Endodermal cell (in vitro differentiated cells): Measurements from ENCODE around the gene LIPC. TPM values are rescaled to one million over a fixed set of nuclear protein-coding genes. Genes with fewer than 3 reads are reported as not detected.

Experiments
- DNase-seq: peaks from one replicate; pipeline ENCODE4 v3.0.0-alpha.2; 2017
- H3K27ac ChIP-seq: 2 replicates; pipeline ENCODE4 v1.5.1; 2013; ENCODE audit warnings: mild to moderate bottlenecking, low read depth, low read length, moderate library complexity
- H3K27me3 ChIP-seq: 2 replicates; pipeline ENCODE4 v1.6.1; 2013; ENCODE audit warnings: mild to moderate bottlenecking, low read length, moderate library complexity; ENCODE audit not compliant: insufficient read depth, control insufficient read depth, poor library complexity, severe bottlenecking
- H3K36me3 ChIP-seq: 2 replicates; pipeline ENCODE4 v1.7.0; 2013; ENCODE audit warnings: mild to moderate bottlenecking, low read length, moderate library complexity; ENCODE audit not compliant: control insufficient read depth, insufficient read depth
- H3K4me1 ChIP-seq: one replicate; pipeline ENCODE4 v1.7.0; 2013; ENCODE audit warnings: low read length; ENCODE audit not compliant: control insufficient read depth, insufficient read depth
- H3K4me3 ChIP-seq: 2 replicates; pipeline ENCODE4 v1.5.1; 2013; ENCODE audit warnings: mild to moderate bottlenecking, low read length, moderate library complexity
- H3K9ac ChIP-seq: 2 replicates; pipeline ENCODE4 v1.6.1; 2013; ENCODE audit warnings: mild to moderate bottlenecking, low read length, moderate library complexity; ENCODE audit not compliant: poor library complexity, severe bottlenecking; ENCODE audit errors: extremely low read depth
- H3K9me3 ChIP-seq: 2 replicates; pipeline ENCODE4 v1.6.1; 2013; ENCODE audit warnings: mild to moderate bottlenecking, low read length, moderate library complexity; ENCODE audit not compliant: control insufficient read depth
- H3K27ac Mint-ChIP-seq: 2 replicates; pipeline ENCODE4 v1.8.0; 2020; ENCODE audit warnings: mixed read lengths
- H3K27me3 Mint-ChIP-seq: 2 replicates; pipeline ENCODE4 v1.8.0; 2021; ENCODE audit warnings: mild to moderate bottlenecking, mixed read lengths; ENCODE audit not compliant: insufficient read depth
- H3K36me3 Mint-ChIP-seq: 2 replicates; pipeline ENCODE4 v1.8.0; 2020; ENCODE audit warnings: low read depth, mixed read lengths
- H3K4me1 Mint-ChIP-seq: 2 replicates; pipeline ENCODE4 v1.8.0; 2020; ENCODE audit warnings: mixed read lengths
- H3K4me3 Mint-ChIP-seq: 2 replicates; pipeline ENCODE4 v1.8.0; 2020; ENCODE audit warnings: mild to moderate bottlenecking, moderate library complexity, mixed read lengths
- H3K9me3 Mint-ChIP-seq: 2 replicates; pipeline ENCODE4 v1.8.0; 2020; ENCODE audit warnings: mild to moderate bottlenecking, mixed read lengths
- CTCF ChIP-seq: fragments of 200-600 bp; sonication (generic); conservative IDR thresholded peaks from 2 replicates; pipeline ENCODE4 v1.5.0; 2021; ENCODE audit warnings: antibody characterized with exemption, mild to moderate bottlenecking
- WGBS, 2 experiments: methylation state at CpG; one replicate each; pipeline versions ENCODE4 v1.1.5 to v1.1.7; 2013; ENCODE audit warnings: missing lambda C conversion rate in 2 of 2, mixed read lengths in 1 of 2; ENCODE audit not compliant: insufficient coverage in 1 of 2, insufficient read length in 1 of 2; 5-methylcytosine and 5-hydroxymethylcytosine counted together
- total RNA-seq, 2 donors: library from RNA; stranded (reverse); fragmentation: NEBNext Ultra II Directional in 1 of 2; extraction: Animal tissue kit (Norgen Biotek cat#: 25700) in 1 of 2; gene quantifications; 2 replicates in 1 of 2; 3 replicates in 1 of 2; pipeline ENCODE4 v1.2.1, GENCODE V29; 2021

LIPC gene
- total RNA-seq, 2 donors from 2014 or later: not detected

GRCh38 chr15:58460116-58460790, 28.5 kb downstream of the LIPC start:
- Histone ChIP-seq H3K4me3 (no peak overlapping the region), H3K4me1 (peaks cover 5% of the 10 kb centered on the region), H3K36me3 (no peaks in the 10 kb centered on the region), H3K9ac (no peak overlapping the region), H3K9me3 (no peaks in the 10 kb centered on the region), H3K27me3 (no peaks in the 10 kb centered on the region), H3K27ac (no peak overlapping the region)
- no peaks in the 10 kb centered on the region for H3K9me3 Mint-ChIP-seq
- H3K4me3 Mint-ChIP-seq: no peak overlapping the region
- 86 to 93% methylated on average over 7 to 10 of the region's 10 CpGs for WGBS, 2 experiments
- DNase-seq: no peak
- H3K36me3 Mint-ChIP-seq: no peaks in the 10 kb centered on the region
- peaks cover 25% of the 10 kb centered on the region for H3K4me1 Mint-ChIP-seq
- H3K27ac Mint-ChIP-seq: no peak overlapping the region
- H3K27me3 Mint-ChIP-seq: no peaks in the 10 kb centered on the region
- TF ChIP-seq CTCF: no peak

- H3K36me3 ChIP-seq: no peaks in the 10 kb centered on the region
- TF ChIP-seq CTCF: no peak
- no peaks in the 10 kb centered on the region for H3K9me3 Mint-ChIP-seq
- WGBS, 2 experiments: 85 to 100% methylated on average over 2 to 3 of the region's 3 CpGs
- H3K9me3 ChIP-seq: no peaks in the 10 kb centered on the region
- peaks cover 5% of the 10 kb centered on the region for H3K4me1 ChIP-seq
- no peak overlapping the region for H3K27ac ChIP-seq
- H3K27ac Mint-ChIP-seq: no peak overlapping the region
- no peak overlapping the region for H3K9ac ChIP-seq
- H3K4me3 Mint-ChIP-seq: no peak overlapping the region
- peaks cover 21% of the 10 kb centered on the region for H3K4me1 Mint-ChIP-seq
- no peaks in the 10 kb centered on the region for H3K27me3 Mint-ChIP-seq
- no peaks in the 10 kb centered on the region for H3K36me3 Mint-ChIP-seq
- H3K27me3 ChIP-seq: no peaks in the 10 kb centered on the region
- H3K4me3 ChIP-seq: no peak overlapping the region
- DNase-seq: no peak
Measured at GRCh38 chr15:58460872-58461271, 29.1 kb downstream of the LIPC start.

GRCh38 chr15:58462547-58462946, 30.8 kb downstream of the LIPC start:
- H3K36me3 ChIP-seq: no peaks in the 10 kb centered on the region
- no peak overlapping the region for H3K27ac ChIP-seq
- peak; percentile 80 for DNase-seq
- H3K4me3 ChIP-seq: no peak overlapping the region
- peaks cover 20% of the 10 kb centered on the region for H3K4me1 Mint-ChIP-seq
- H3K9ac ChIP-seq: no peak overlapping the region
- H3K27ac Mint-ChIP-seq: no peak overlapping the region
- no peaks in the 10 kb centered on the region for H3K27me3 Mint-ChIP-seq
- H3K27me3 ChIP-seq: no peaks in the 10 kb centered on the region
- no peaks in the 10 kb centered on the region for H3K9me3 Mint-ChIP-seq
- H3K9me3 ChIP-seq: no peaks in the 10 kb centered on the region
- no peak for TF ChIP-seq CTCF
- WGBS, 2 experiments: 83 to 88% methylated on average over 3 to 4 of the region's 4 CpGs
- H3K4me1 ChIP-seq: peaks cover 5% of the 10 kb centered on the region
- no peak overlapping the region for H3K4me3 Mint-ChIP-seq
- no peaks in the 10 kb centered on the region for H3K36me3 Mint-ChIP-seq
